Neural cell (in vitro differentiated cells): Measurements from ENCODE around the gene DMWD. TPM values are rescaled to one million over a fixed set of nuclear protein-coding genes. Genes with fewer than 3 reads are reported as not detected.
"Not testable (repeated sequence)": the region's sequence is repeated elsewhere in the genome, so short reads cannot be mapped to it uniquely, and the experiment has no call there.

Source experiments
- H2AFZ ChIP-seq: fragments of 200-600, 300-800 bp; sonication (generic), shearing (Covaris generic); 2 replicates; pipeline ENCODE4 v1.6.0; 2014; ENCODE audit warnings: low read depth, mild to moderate bottlenecking, antibody characterized with exemption, low read length, moderate library complexity
- H3F3A ChIP-seq: fragments of 200-600 bp; shearing (Covaris generic); 2 replicates; pipeline ENCODE4 v1.6.1; 2016; ENCODE audit warnings: mild to moderate bottlenecking, moderate library complexity, mixed read lengths, antibody characterized with exemption, low read length; ENCODE audit not compliant: insufficient read depth, poor library complexity, severe bottlenecking
- H3K27ac ChIP-seq: fragments of 200-600, 300-800 bp; sonication (generic), shearing (Covaris generic); 2 replicates; pipeline ENCODE4 v1.5.1; 2014; ENCODE audit warnings: mild to moderate bottlenecking, low read length, moderate library complexity
- H3K27me3 ChIP-seq: fragments of 300-800, 200-600 bp; sonication (generic), shearing (Covaris generic); 2 replicates; pipeline ENCODE4 v1.6.0; 2014; ENCODE audit warnings: mild to moderate bottlenecking, low read depth, low read length, moderate library complexity; ENCODE audit not compliant: insufficient read depth
- H3K36me3 ChIP-seq: fragments of 300-800, 200-600 bp; sonication (generic), shearing (Covaris generic); 2 replicates; pipeline ENCODE4 v1.5.1; 2014; ENCODE audit warnings: mild to moderate bottlenecking, antibody characterized with exemption, low read length, moderate library complexity; ENCODE audit not compliant: insufficient read depth
- H3K4me2 ChIP-seq: fragments of 300-800, 200-600 bp; sonication (generic), shearing (Covaris generic); 2 replicates; pipeline ENCODE4 v1.6.0; 2014; ENCODE audit warnings: mild to moderate bottlenecking, low read length
- H3K4me3 ChIP-seq: fragments of 300-800, 200-600 bp; sonication (generic), shearing (Covaris generic); 2 replicates; pipeline ENCODE4 v1.5.1; 2014; ENCODE audit warnings: mild to moderate bottlenecking, low read length, moderate library complexity
- H3K79me2 ChIP-seq: fragments of 200-600 bp; shearing (Covaris generic); replicated peaks from 2 replicates; pipeline ENCODE4 v1.6.0; 2014; ENCODE audit warnings: mild to moderate bottlenecking, low read length, moderate library complexity; ENCODE audit not compliant: insufficient read depth
- H3K9ac ChIP-seq: fragments of 300-800, 200-600 bp; sonication (generic), shearing (Covaris generic); 2 replicates; pipeline ENCODE4 v1.6.1; 2016; ENCODE audit warnings: mild to moderate bottlenecking, low read length, mixed read lengths
- H3K9me2 ChIP-seq: fragments of 200-600 bp; shearing (Covaris generic); 2 replicates; pipeline ENCODE4 v1.6.1; 2016; ENCODE audit warnings: mild to moderate bottlenecking, low read length, mixed read lengths; ENCODE audit not compliant: insufficient read depth
- H3K9me3 ChIP-seq: fragments of 200-600, 300-800 bp; sonication (generic), shearing (Covaris generic); 2 replicates; pipeline ENCODE4 v1.6.1; 2016; ENCODE audit warnings: mild to moderate bottlenecking, mixed run types, low read length, moderate library complexity, mixed read lengths
- H4K20me1 ChIP-seq: fragments of 200-600 bp; shearing (Covaris generic); 2 replicates; pipeline ENCODE4 v1.6.1; 2016; ENCODE audit warnings: mild to moderate bottlenecking, mixed run types; ENCODE audit not compliant: insufficient read depth
- EP300 ChIP-seq: fragments of 450-650 bp; conservative IDR thresholded peaks from 2 replicates; pipeline ENCODE4 v1.6.1; 2014; ENCODE audit warnings: antibody characterized with exemption, mild to moderate bottlenecking, moderate library complexity; ENCODE audit not compliant: poor library complexity, severe bottlenecking
- EZH2 ChIP-seq: fragments of 200-600, 300-800 bp; shearing (Covaris generic), sonication (generic); IDR thresholded peaks from 2 replicates; pipeline ENCODE4 v1.6.1; 2014; ENCODE audit warnings: antibody characterized with exemption, low read length, borderline replicate concordance, mild to moderate bottlenecking; ENCODE audit not compliant: insufficient read depth, poor library complexity, severe bottlenecking
- MXI1 ChIP-seq: fragments of 450-650 bp; conservative IDR thresholded peaks from 2 replicates; pipeline ENCODE4 v1.6.1; 2014; ENCODE audit warnings: antibody characterized with exemption, mild to moderate bottlenecking; ENCODE audit not compliant: poor library complexity, severe bottlenecking
- POLR2AphosphoS5 ChIP-seq: IDR thresholded peaks from 2 replicates; pipeline ENCODE4 v1.6.1; 2012
- RAD21 ChIP-seq: fragments of 450-650 bp; conservative IDR thresholded peaks from 2 replicates; pipeline ENCODE4 v1.6.1; 2014; ENCODE audit warnings: antibody characterized with exemption, mild to moderate bottlenecking, moderate library complexity
- SMC3 ChIP-seq: fragments of 450-650 bp; conservative IDR thresholded peaks from 2 replicates; pipeline ENCODE4 v1.6.1; 2014; ENCODE audit warnings: antibody characterized with exemption, mild to moderate bottlenecking, moderate library complexity; ENCODE audit not compliant: poor library complexity
- TAF1 ChIP-seq: IDR thresholded peaks from 2 replicates; pipeline ENCODE4 v1.6.1; 2012; ENCODE audit warnings: low read depth
- polyA plus RNA-seq: library from polyadenylated mRNA; depleted of rRNA; stranded (reverse); fragments of >200 nt; gene quantifications from 2 replicates; pipeline ENCODE4 v1.2.3, GENCODE V29; 2014
- TF ChIP-seq, protein P1 (sequence below): fragments of 450-650 bp; IDR thresholded peaks from 2 replicates; pipeline ENCODE4 v1.5.1; 2014; ENCODE audit warnings: antibody characterized with exemption, mild to moderate bottlenecking, moderate library complexity; ENCODE audit not compliant: poor library complexity, severe bottlenecking
- TF ChIP-seq, protein P2 (sequence below): IDR thresholded peaks from 2 replicates; pipeline ENCODE4 v1.6.1; 2012; ENCODE audit warnings: borderline replicate concordance

Gene DMWD
- polyA plus RNA-seq, 1 donor from 2014 or later, result 20.4 TPM

DNA sequence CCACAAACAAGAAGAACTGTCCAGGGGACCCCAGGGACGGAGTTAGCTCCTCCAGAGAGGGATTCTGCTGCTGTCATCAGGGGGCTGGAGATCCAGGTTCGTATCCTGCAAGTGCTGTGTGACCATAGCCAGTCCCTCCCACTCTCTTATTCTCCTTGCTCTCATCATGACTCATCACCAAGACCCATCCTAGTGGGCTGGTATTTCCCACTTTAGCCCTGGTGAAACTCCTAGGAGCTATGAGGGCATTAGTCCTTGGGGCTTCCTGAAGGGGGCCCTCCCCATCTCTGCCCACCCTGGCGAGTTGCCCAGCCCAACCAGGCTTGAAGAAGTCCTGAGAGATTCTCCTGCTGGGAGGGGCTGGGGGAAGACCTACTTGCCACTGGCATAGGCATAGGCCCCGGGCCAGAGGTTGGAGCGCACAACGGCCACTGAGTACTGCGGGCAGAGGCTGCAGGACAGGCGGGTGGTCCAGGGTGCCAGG, 7.5 kb upstream of the DMWD start:
- Histone ChIP-seq H3K9me3 (no peaks in the 10 kb centered on the region), H3K4me3 (no peak overlapping the region), H3K79me2 (no peaks in the 10 kb centered on the region), H3K4me2 (no peak overlapping the region), H4K20me1 (no peaks in the 10 kb centered on the region), H3K27me3 (no peaks in the 10 kb centered on the region), H3K9me2 (no peaks in the 10 kb centered on the region), H3K9ac (no peak overlapping the region), H3F3A (no peaks in the 10 kb centered on the region), H2AFZ (no peak overlapping the region), H3K27ac (no peak overlapping the region), H3K36me3 (no peaks in the 10 kb centered on the region)
- no peak for TF ChIP-seq EP300
- TF ChIP-seq SMC3, result no peak
- TF ChIP-seq POLR2AphosphoS5, result no peak
- TF ChIP-seq, protein P1, sequence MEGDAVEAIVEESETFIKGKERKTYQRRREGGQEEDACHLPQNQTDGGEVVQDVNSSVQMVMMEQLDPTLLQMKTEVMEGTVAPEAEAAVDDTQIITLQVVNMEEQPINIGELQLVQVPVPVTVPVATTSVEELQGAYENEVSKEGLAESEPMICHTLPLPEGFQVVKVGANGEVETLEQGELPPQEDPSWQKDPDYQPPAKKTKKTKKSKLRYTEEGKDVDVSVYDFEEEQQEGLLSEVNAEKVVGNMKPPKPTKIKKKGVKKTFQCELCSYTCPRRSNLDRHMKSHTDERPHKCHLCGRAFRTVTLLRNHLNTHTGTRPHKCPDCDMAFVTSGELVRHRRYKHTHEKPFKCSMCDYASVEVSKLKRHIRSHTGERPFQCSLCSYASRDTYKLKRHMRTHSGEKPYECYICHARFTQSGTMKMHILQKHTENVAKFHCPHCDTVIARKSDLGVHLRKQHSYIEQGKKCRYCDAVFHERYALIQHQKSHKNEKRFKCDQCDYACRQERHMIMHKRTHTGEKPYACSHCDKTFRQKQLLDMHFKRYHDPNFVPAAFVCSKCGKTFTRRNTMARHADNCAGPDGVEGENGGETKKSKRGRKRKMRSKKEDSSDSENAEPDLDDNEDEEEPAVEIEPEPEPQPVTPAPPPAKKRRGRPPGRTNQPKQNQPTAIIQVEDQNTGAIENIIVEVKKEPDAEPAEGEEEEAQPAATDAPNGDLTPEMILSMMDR, result no peak
- TF ChIP-seq EZH2, result no peak
- no peak for TF ChIP-seq TAF1
- no peak for TF ChIP-seq RAD21
- TF ChIP-seq, protein P2, sequence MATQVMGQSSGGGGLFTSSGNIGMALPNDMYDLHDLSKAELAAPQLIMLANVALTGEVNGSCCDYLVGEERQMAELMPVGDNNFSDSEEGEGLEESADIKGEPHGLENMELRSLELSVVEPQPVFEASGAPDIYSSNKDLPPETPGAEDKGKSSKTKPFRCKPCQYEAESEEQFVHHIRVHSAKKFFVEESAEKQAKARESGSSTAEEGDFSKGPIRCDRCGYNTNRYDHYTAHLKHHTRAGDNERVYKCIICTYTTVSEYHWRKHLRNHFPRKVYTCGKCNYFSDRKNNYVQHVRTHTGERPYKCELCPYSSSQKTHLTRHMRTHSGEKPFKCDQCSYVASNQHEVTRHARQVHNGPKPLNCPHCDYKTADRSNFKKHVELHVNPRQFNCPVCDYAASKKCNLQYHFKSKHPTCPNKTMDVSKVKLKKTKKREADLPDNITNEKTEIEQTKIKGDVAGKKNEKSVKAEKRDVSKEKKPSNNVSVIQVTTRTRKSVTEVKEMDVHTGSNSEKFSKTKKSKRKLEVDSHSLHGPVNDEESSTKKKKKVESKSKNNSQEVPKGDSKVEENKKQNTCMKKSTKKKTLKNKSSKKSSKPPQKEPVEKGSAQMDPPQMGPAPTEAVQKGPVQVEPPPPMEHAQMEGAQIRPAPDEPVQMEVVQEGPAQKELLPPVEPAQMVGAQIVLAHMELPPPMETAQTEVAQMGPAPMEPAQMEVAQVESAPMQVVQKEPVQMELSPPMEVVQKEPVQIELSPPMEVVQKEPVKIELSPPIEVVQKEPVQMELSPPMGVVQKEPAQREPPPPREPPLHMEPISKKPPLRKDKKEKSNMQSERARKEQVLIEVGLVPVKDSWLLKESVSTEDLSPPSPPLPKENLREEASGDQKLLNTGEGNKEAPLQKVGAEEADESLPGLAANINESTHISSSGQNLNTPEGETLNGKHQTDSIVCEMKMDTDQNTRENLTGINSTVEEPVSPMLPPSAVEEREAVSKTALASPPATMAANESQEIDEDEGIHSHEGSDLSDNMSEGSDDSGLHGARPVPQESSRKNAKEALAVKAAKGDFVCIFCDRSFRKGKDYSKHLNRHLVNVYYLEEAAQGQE, result no peak
- no peak for TF ChIP-seq MXI1

DNA sequence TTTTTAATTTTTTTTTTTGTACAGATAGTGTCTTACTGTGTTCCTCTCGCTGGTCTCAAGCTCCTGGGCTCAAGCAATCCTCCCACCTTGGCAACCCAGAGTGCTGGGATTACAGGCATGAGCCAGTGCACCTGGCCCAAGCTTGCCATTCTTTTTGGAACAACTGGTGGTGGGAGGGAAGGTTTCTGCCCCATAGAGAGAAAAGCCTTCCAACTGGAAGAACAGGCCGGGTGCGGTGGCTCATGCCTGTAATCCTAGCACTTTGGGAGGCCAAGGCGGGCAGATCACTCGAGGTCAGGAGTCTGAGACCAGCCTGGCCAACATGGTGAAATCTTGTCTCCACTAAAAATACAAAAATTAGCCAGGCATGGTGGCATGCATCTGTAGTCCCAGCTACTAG, 6.9 kb upstream of the DMWD start:
- not testable (repeated sequence) for H3K4me3 ChIP-seq, H4K20me1 ChIP-seq, H3K27me3 ChIP-seq, H3K36me3 ChIP-seq, H3K79me2 ChIP-seq, H3K9me2 ChIP-seq, H3K4me2 ChIP-seq, H3F3A ChIP-seq, H3K9ac ChIP-seq, H2AFZ ChIP-seq, H3K9me3 ChIP-seq, H3K27ac ChIP-seq

- no peaks in the 10 kb centered on the region for H3K79me2 ChIP-seq
- H3K4me3 ChIP-seq, result no peak overlapping the region
- H3K9me3 ChIP-seq, result no peaks in the 10 kb centered on the region
- TF ChIP-seq, protein P1, result peak; percentile 89
- TF ChIP-seq EZH2, result no peak
- TF ChIP-seq, protein P2, result peak; percentile 88
- no peak for TF ChIP-seq EP300
- peak; percentile 78 for TF ChIP-seq RAD21
- peak; percentile 88 for TF ChIP-seq SMC3
- no peak for TF ChIP-seq MXI1
- TF ChIP-seq POLR2AphosphoS5, result no peak
- TF ChIP-seq TAF1, result no peak
- no peak overlapping the region for H3K4me2 ChIP-seq
- no peaks in the 10 kb centered on the region for H3K27me3 ChIP-seq
- H4K20me1 ChIP-seq, result no peaks in the 10 kb centered on the region
- H3K27ac ChIP-seq, result no peak overlapping the region
- no peaks in the 10 kb centered on the region for H3K36me3 ChIP-seq
- no peak overlapping the region for H2AFZ ChIP-seq
- no peaks in the 10 kb centered on the region for H3K9me2 ChIP-seq
- H3F3A ChIP-seq, result no peaks in the 10 kb centered on the region
- H3K9ac ChIP-seq, result no peak overlapping the region
These were observed 6.4 kb upstream of the DMWD start for GRCh38 chr19:45798995-45799517.
